IMR-90 (cell line): ENCODE data around the gene GSS. TPM values are rescaled to one million over a fixed set of nuclear protein-coding genes. Genes with fewer than 3 reads are reported as not detected.

Experiments used
- ATAC-seq: fragments of 200-7000 bp; cut with Tn5 transposase; 2 replicates; pipeline ENCODE4 v1.9.1; 2020; ENCODE audit warnings: low read depth, mild to moderate bottlenecking, moderate library complexity
- BruUV-seq: library from RNA; stranded (reverse); fragments of 400-500 nt; replicated peaks from 2 replicates; lab custom pipeline; 2021; lab: Mats Ljungman, UMichigan
- CTCF ChIA-PET: fragments of 300-600 bp; formaldehyde crosslinking; extraction: SDS; loops from one replicate; lab custom pipeline; 2021; ENCODE audit warnings: antibody characterized with exemption; lab: Yijun Ruan, JAX
- POLR2A ChIA-PET: fragments of 300-600 bp; sonication (Branson Sonifier 250); formaldehyde crosslinking; loops from one replicate; lab custom pipeline; 2022; ENCODE audit warnings: antibody characterized with exemption; ENCODE audit not compliant: unreplicated experiment; lab: Charles Lee
- DNase-seq: peaks from one replicate; pipeline ENCODE4 v3.0.0; 2013
- H2AFZ ChIP-seq: replicated peaks from 2 replicates; pipeline ENCODE3; 2013; ENCODE audit warnings: low read length, mild to moderate bottlenecking; ENCODE audit not compliant: poor library complexity
- H2AK5ac ChIP-seq: 2 replicates; pipeline ENCODE4 v1.6.1; 2013; ENCODE audit warnings: low read depth, low read length, inconsistent platforms
- H2AK9ac ChIP-seq: replicated peaks from 2 replicates; pipeline ENCODE3; 2013; ENCODE audit warnings: mild to moderate bottlenecking, low read depth, low read length, moderate library complexity; ENCODE audit not compliant: poor library complexity
- H2BK120ac ChIP-seq: 2 replicates; pipeline ENCODE4 v1.6.1; 2013; ENCODE audit warnings: low read depth, low read length, inconsistent platforms
- H2BK15ac ChIP-seq: 3 replicates; pipeline ENCODE4 v1.6.1; 2013; ENCODE audit warnings: low read depth, low read length, inconsistent platforms
- H2BK20ac ChIP-seq: 2 replicates; pipeline ENCODE4 v1.6.1; 2013; ENCODE audit warnings: low read depth, mild to moderate bottlenecking, inconsistent platforms, low read length, moderate library complexity
- H2BK5ac ChIP-seq: 2 replicates; pipeline ENCODE4 v1.6.1; 2013; ENCODE audit warnings: mild to moderate bottlenecking, low read depth, low read length, inconsistent platforms; ENCODE audit not compliant: poor library complexity, severe bottlenecking
- H3K14ac ChIP-seq: replicated peaks from 2 replicates; pipeline ENCODE4 v1.6.1; 2013; ENCODE audit warnings: low read depth, low read length, inconsistent platforms
- H3K18ac ChIP-seq: 2 replicates; pipeline ENCODE4 v1.6.1; 2013; ENCODE audit warnings: low read depth, low read length, control low read depth
- H3K23ac ChIP-seq: 2 replicates; pipeline ENCODE4 v1.6.1; 2013; ENCODE audit warnings: low read depth, low read length, inconsistent platforms
- H3K27ac ChIP-seq: 2 replicates; pipeline ENCODE4 v1.5.1; 2013; ENCODE audit warnings: mild to moderate bottlenecking, control low read depth, low read length; ENCODE audit not compliant: insufficient read depth
- H3K27me3 ChIP-seq: 2 replicates; pipeline ENCODE4 v1.6.1; 2013; ENCODE audit warnings: low read length; ENCODE audit not compliant: control insufficient read depth, insufficient read depth
- H3K36me3 ChIP-seq: 2 replicates; pipeline ENCODE4 v1.6.1; 2013; ENCODE audit warnings: low read length, mixed read lengths; ENCODE audit not compliant: control insufficient read depth, insufficient read depth
- H3K4ac ChIP-seq: 2 replicates; pipeline ENCODE4 v1.6.1; 2013; ENCODE audit warnings: low read depth, low read length, inconsistent platforms
- H3K4me1 ChIP-seq: 2 replicates; pipeline ENCODE4 v1.6.1; 2013; ENCODE audit warnings: low read length, mixed read lengths; ENCODE audit not compliant: control insufficient read depth, insufficient read depth
- H3K4me2 ChIP-seq: 2 replicates; pipeline ENCODE4 v1.6.1; 2013; ENCODE audit warnings: low read depth, mild to moderate bottlenecking, control low read depth, low read length, moderate library complexity
- H3K4me3 ChIP-seq: 2 replicates; pipeline ENCODE4 v1.5.1; 2013; ENCODE audit warnings: low read depth, mild to moderate bottlenecking, control low read depth, low read length, moderate library complexity; ENCODE audit not compliant: insufficient read depth
- H3K56ac ChIP-seq: 2 replicates; pipeline ENCODE4 v1.6.1; 2013; ENCODE audit warnings: low read length, inconsistent platforms; ENCODE audit not compliant: insufficient read depth; ENCODE audit errors: extremely low read depth
- H3K79me1 ChIP-seq, 2 experiments: 2 replicates each; pipeline ENCODE4 v1.6.1; 2013; ENCODE audit warnings: low read length in 2 of 2, inconsistent platforms in 1 of 2, low read depth in 1 of 2
- H3K9ac ChIP-seq: 2 replicates; pipeline ENCODE4 v1.6.1; 2013; ENCODE audit warnings: low read depth, low read length, control low read depth
- H3K9me1 ChIP-seq: 2 replicates; pipeline ENCODE4 v1.6.1; 2013; ENCODE audit warnings: low read length, inconsistent platforms; ENCODE audit not compliant: insufficient read depth
- H3K9me3 ChIP-seq: 2 replicates; pipeline ENCODE4 v1.6.1; 2013; ENCODE audit warnings: low read length; ENCODE audit not compliant: control insufficient read depth, insufficient read depth
- H4K20me1 ChIP-seq: 2 replicates; pipeline ENCODE4 v1.6.1; 2013; ENCODE audit warnings: low read length, inconsistent platforms; ENCODE audit not compliant: insufficient read depth
- H4K5ac ChIP-seq: 2 replicates; pipeline ENCODE4 v1.6.1; 2013; ENCODE audit warnings: mild to moderate bottlenecking, low read depth, low read length, control low read depth
- H4K8ac ChIP-seq, 2 experiments: 2 replicates each; pipeline ENCODE4 v1.6.1; 2013; ENCODE audit warnings: low read depth in 2 of 2, low read length in 2 of 2, control low read depth in 1 of 2, inconsistent platforms in 1 of 2
- H4K91ac ChIP-seq: 2 replicates; pipeline ENCODE4 v1.6.1; 2013; ENCODE audit warnings: low read depth, low read length, inconsistent platforms; ENCODE audit not compliant: insufficient read depth
- BHLHE40 ChIP-seq: fragments of 150-350 bp; IDR thresholded peaks from 2 replicates; pipeline ENCODE4 v1.6.1; 2016; ENCODE audit warnings: mild to moderate bottlenecking, low read depth, low read length
- CEBPB ChIP-seq: IDR thresholded peaks from 2 replicates; pipeline ENCODE4 v1.6.1; 2012; ENCODE audit warnings: low read depth, low read length, improper control_type of control experiment
- CHD1 ChIP-seq: IDR thresholded peaks from 2 replicates; pipeline ENCODE4 v1.6.1; 2012; ENCODE audit warnings: low read depth, low read length, improper control_type of control experiment
- FOS ChIP-seq: fragments of 150-350 bp; IDR thresholded peaks from 2 replicates; pipeline ENCODE4 v1.6.1; 2016; ENCODE audit warnings: low read depth, low read length
- MAZ ChIP-seq: IDR thresholded peaks from 2 replicates; pipeline ENCODE4 v1.6.1; 2012; ENCODE audit warnings: low read depth, mild to moderate bottlenecking, low read length, improper control_type of control experiment, moderate library complexity, borderline replicate concordance
- MXI1 ChIP-seq: IDR thresholded peaks from 2 replicates; pipeline ENCODE4 v1.6.1; 2012; ENCODE audit warnings: low read depth, mild to moderate bottlenecking, low read length, moderate library complexity, borderline replicate concordance
- NFE2L2 ChIP-seq: fragments of 150-350 bp; IDR thresholded peaks from 2 replicates; pipeline ENCODE4 v1.6.1; 2016; ENCODE audit warnings: low read depth, mild to moderate bottlenecking, low read length
- POLR2A ChIP-seq: IDR thresholded peaks from 2 replicates; pipeline ENCODE4 v1.6.1; 2012; ENCODE audit warnings: mild to moderate bottlenecking, low read depth, low read length
- RAD21 ChIP-seq: IDR thresholded peaks from 2 replicates; pipeline ENCODE4 v1.6.1; 2012; ENCODE audit warnings: low read length, improper control_type of control experiment
- RCOR1 ChIP-seq: IDR thresholded peaks from 2 replicates; pipeline ENCODE4 v1.6.1; 2012; ENCODE audit warnings: mild to moderate bottlenecking, low read length, improper control_type of control experiment; ENCODE audit not compliant: insufficient replicate concordance
- RFX5 ChIP-seq: IDR thresholded peaks from 2 replicates; pipeline ENCODE4 v1.8.0; 2012; ENCODE audit warnings: low read depth, mild to moderate bottlenecking, low read length, moderate library complexity
- dilution Hi-C: fragments of 300-500 bp; cut with HindIII; formaldehyde crosslinking; loops from one replicate; pipeline ENCODE4 v1.14.3; 2018; ENCODE audit warnings: low sequenced_read_pairs; ENCODE audit not compliant: unreplicated experiment
- in situ Hi-C: fragments of 300-500 bp; cut with MboI; formaldehyde crosslinking; loops from 3 replicates; pipeline ENCODE4 v1.14.3; 2019; ENCODE audit warnings: low sequenced_read_pairs, inconsistent platforms, mixed read lengths
- intact Hi-C: fragments of 100-400 bp; cut with micrococcal nuclease; formaldehyde crosslinking; loops from 2 replicates; pipeline ENCODE4 v1.10.0; 2022
- polyA plus RNA-seq, 3 experiments: library from polyadenylated mRNA; depleted of rRNA; stranded (reverse); fragments of >200 nt; gene quantifications; 2 replicates each; pipeline ENCODE4 v1.2.3, GENCODE V29; 2012; ENCODE audit warnings: low replicate concordance in 1 of 3
- total RNA-seq: library from RNA; depleted of rRNA; stranded (reverse); fragments of >200 nt; gene quantifications from 2 replicates; pipeline ENCODE4 v1.2.3, GENCODE V29; 2012
- TF ChIP-seq, protein P1 (sequence below): fragments of 150-350 bp; IDR thresholded peaks from 2 replicates; pipeline ENCODE4 v1.6.1; 2016; ENCODE audit warnings: low read depth, mild to moderate bottlenecking, low read length, moderate library complexity, borderline replicate concordance
- TF ChIP-seq, protein P2 (sequence below): conservative IDR thresholded peaks from 2 replicates; pipeline ENCODE4 v1.5.1; 2012; ENCODE audit warnings: mild to moderate bottlenecking, low read depth, low read length, improper control_type of control experiment
- TF ChIP-seq, protein P3 (sequence below): fragments of 150-350 bp; IDR thresholded peaks from 2 replicates; pipeline ENCODE4 v1.6.1; 2017; ENCODE audit warnings: mild to moderate bottlenecking, antibody characterized with exemption, low read length, low read depth

The GSS gene
- total and polyA plus RNA-seq, 2 of the 4 experiments (the other 2 are of a cell fraction), result 73.7 to 90.0 TPM

DNA sequence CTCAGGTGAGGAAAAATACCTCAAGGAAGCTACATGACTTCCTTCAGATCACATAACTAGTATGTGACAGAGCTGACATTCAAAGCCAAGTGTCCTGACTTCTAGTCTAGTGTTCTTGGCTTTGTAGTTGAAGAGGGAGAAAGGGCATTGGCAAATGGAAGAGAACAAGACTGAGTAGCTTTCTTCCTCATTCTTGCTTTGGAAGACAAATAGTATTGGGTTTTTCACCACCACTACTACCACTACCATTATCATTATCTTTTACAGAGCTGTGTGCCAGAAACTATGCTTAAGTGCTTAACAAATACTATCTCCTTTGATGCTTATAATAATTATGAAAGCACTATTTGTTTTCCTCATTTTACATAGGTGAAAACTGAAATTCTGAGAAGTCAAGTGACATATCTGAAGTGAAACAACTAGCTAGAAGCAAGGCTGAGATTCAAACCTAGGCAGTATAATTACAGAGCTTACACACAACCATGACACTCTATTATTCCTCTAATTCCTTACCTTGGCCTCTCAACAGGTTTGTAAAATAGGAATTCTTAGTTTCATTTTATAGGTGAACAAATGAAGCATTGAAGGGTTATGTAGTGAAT, 72.4 kb downstream of the GSS start:
- CTCF ChIA-PET, result interaction anchor here (0.6 kb wide), 1 partner anchor 21 kb away, joined by 5 read pairs; no protein-coding TSS in a partner anchor
- Histone ChIP-seq H2BK15ac (no peak overlapping the region), H4K5ac (no peak overlapping the region), H3K4me2 (no peak overlapping the region), H3K9ac (no peak overlapping the region), H3K14ac (no peak overlapping the region), H3K9me1 (peaks cover 2% of the 10 kb centered on the region; the same call in 1 of the 2 replicates), H3K4me3 (no peak overlapping the region), H2BK20ac (no peak overlapping the region), H2BK120ac (no peak overlapping the region), H4K91ac (no peak overlapping the region), H2AK9ac (no peak overlapping the region), H3K27me3 (no peaks in the 10 kb centered on the region), H3K23ac (no peak overlapping the region), H3K36me3 (peaks cover 8% of the 10 kb centered on the region), H3K9me3 (no peaks in the 10 kb centered on the region), H3K4me1 (no peaks in the 10 kb centered on the region), H2BK5ac (no peak overlapping the region), H4K20me1 (peaks cover 3% of the 10 kb centered on the region; the same call in 1 of the 2 replicates), H3K27ac (no peak overlapping the region), H3K18ac (no peak overlapping the region), H3K56ac (no peak overlapping the region), H3K79me1 (peaks cover 8 to 13% of the 10 kb centered on the region in 2 experiments; a peak in 3 of 4 replicates), H2AK5ac (no peak overlapping the region), H4K8ac (no peak overlapping the region), H2AFZ (no peak overlapping the region), H3K4ac (no peak overlapping the region)
- BruUV-seq, result no TSS peak
- TF ChIP-seq BHLHE40, result no peak
- no peak for TF ChIP-seq NFE2L2
- no peak for TF ChIP-seq CEBPB
- no peak for TF ChIP-seq FOS
- no peak for TF ChIP-seq RCOR1
- TF ChIP-seq RAD21, result no peak
- TF ChIP-seq MAZ, result no peak
- TF ChIP-seq, protein P1, sequence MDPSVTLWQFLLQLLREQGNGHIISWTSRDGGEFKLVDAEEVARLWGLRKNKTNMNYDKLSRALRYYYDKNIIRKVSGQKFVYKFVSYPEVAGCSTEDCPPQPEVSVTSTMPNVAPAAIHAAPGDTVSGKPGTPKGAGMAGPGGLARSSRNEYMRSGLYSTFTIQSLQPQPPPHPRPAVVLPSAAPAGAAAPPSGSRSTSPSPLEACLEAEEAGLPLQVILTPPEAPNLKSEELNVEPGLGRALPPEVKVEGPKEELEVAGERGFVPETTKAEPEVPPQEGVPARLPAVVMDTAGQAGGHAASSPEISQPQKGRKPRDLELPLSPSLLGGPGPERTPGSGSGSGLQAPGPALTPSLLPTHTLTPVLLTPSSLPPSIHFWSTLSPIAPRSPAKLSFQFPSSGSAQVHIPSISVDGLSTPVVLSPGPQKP, result no peak
- TF ChIP-seq MXI1, result no peak
- TF ChIP-seq RFX5, result no peak
- TF ChIP-seq, protein P2, sequence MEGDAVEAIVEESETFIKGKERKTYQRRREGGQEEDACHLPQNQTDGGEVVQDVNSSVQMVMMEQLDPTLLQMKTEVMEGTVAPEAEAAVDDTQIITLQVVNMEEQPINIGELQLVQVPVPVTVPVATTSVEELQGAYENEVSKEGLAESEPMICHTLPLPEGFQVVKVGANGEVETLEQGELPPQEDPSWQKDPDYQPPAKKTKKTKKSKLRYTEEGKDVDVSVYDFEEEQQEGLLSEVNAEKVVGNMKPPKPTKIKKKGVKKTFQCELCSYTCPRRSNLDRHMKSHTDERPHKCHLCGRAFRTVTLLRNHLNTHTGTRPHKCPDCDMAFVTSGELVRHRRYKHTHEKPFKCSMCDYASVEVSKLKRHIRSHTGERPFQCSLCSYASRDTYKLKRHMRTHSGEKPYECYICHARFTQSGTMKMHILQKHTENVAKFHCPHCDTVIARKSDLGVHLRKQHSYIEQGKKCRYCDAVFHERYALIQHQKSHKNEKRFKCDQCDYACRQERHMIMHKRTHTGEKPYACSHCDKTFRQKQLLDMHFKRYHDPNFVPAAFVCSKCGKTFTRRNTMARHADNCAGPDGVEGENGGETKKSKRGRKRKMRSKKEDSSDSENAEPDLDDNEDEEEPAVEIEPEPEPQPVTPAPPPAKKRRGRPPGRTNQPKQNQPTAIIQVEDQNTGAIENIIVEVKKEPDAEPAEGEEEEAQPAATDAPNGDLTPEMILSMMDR, result no peak
- TF ChIP-seq POLR2A, result no peak
- TF ChIP-seq, protein P3, sequence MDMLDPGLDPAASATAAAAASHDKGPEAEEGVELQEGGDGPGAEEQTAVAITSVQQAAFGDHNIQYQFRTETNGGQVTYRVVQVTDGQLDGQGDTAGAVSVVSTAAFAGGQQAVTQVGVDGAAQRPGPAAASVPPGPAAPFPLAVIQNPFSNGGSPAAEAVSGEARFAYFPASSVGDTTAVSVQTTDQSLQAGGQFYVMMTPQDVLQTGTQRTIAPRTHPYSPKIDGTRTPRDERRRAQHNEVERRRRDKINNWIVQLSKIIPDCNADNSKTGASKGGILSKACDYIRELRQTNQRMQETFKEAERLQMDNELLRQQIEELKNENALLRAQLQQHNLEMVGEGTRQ, result no peak
- TF ChIP-seq CHD1, result no peak
- DNase-seq (no peak), ATAC-seq (no peak)
- POLR2A ChIA-PET, result no interaction called here
- in situ Hi-C loops, result no loop called here
- intact Hi-C loops, result no loop called here
- dilution Hi-C loops, result no loop called here
